Measurements from ENCODE around the gene ABCF3. TPM values are rescaled to one million over a fixed set of nuclear protein-coding genes. Genes with fewer than 3 reads are reported as not detected.

Gene ABCF3
- total RNA-seq, 1 donor from 2014 or later: 35.1 TPM

- H3K4me3 ChIP-seq (ENCODE audit: low read depth, low read length): no peak overlapping the region
- DNase-seq (ENCODE audit: low read depth): no peak
- no peak for TF ChIP-seq CTCF (conservative IDR thresholded peaks at IDR 0.05; ENCODE audit: low read depth, low read length)
Measured at GRCh38 chr3:184238246-184238818, 52.3 kb downstream of the ABCF3 start.

GRCh38 chr3:184239221-184239620 lies 53.2 kb downstream of the ABCF3 start:
- TF ChIP-seq CTCF (conservative IDR thresholded peaks at IDR 0.05; ENCODE audit: low read depth, low read length): no peak
- no peak for DNase-seq (ENCODE audit: low read depth)
- H3K4me3 ChIP-seq (ENCODE audit: low read depth, low read length): no peak overlapping the region

GRCh38 chr3:184239708-184240107 lies 53.7 kb downstream of the ABCF3 start:
- no peak for TF ChIP-seq CTCF (conservative IDR thresholded peaks at IDR 0.05; ENCODE audit: low read depth, low read length)
- no peak for DNase-seq (ENCODE audit: low read depth)
- no peak overlapping the region for H3K4me3 ChIP-seq (ENCODE audit: low read depth, low read length)

- DNase-seq (ENCODE audit: low read depth): no peak
- TF ChIP-seq CTCF (conservative IDR thresholded peaks at IDR 0.05; ENCODE audit: low read depth, low read length): peak; percentile 5
- H3K4me3 ChIP-seq (ENCODE audit: low read depth, low read length): no peak overlapping the region
Measured at GRCh38 chr3:184240384-184241140, 54.6 kb downstream of the ABCF3 start.

GRCh38 chr3:184241141-184241446 lies 55.1 kb downstream of the ABCF3 start:
- DNase-seq (ENCODE audit: low read depth): no peak
- TF ChIP-seq CTCF (conservative IDR thresholded peaks at IDR 0.05; ENCODE audit: low read depth, low read length): no peak
- H3K4me3 ChIP-seq (ENCODE audit: low read depth, low read length): no peak overlapping the region

- DNase-seq (ENCODE audit: low read depth): no peak
- H3K4me3 ChIP-seq (ENCODE audit: low read depth, low read length): no peak overlapping the region
- peak; percentile 64 for TF ChIP-seq CTCF (conservative IDR thresholded peaks at IDR 0.05; ENCODE audit: low read depth, low read length)
Measured at GRCh38 chr3:184241447-184242296, 55.7 kb downstream of the ABCF3 start.

Data from epithelial cell of proximal tubule (primary cell).